ENCODE data around the gene HEMGN.
"Not testable (repeated sequence)": the region's sequence is repeated elsewhere in the genome, so short reads cannot be mapped to it uniquely, and the experiment has no call there.

The HEMGN gene

DNA sequence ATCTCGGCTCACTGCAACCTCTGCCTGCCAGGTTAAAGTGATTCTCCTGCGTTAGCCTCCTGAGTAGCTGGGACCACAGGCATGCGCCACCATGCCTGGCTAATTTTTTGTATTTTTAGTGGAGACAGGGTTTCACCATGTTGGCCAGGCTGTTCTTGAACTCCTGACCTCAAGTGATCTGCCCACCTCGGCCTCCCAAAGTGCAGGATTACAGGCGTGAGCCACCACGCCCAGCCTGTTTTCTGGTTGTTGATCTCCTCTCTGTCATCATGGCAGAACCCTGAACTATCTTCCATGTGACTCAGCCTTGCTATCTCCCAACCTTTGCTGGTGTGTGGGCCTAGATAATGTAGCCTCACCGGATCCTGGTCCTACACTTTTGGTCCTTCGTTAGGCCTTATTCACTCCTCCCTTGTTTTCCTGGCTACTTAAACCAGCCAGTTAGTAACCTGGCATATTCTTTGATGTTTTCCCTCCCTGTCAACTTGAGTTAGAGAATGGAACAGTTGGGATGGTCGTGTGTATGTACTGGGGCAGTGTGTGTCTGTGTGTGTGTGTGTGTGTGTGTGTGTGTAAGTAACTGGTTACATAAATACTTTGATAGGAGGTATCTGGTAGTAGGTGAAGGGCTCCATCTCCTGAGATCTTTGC is 22.8 kb upstream of the HEMGN start:
- H3K27ac ChIP-seq (ENCODE audit: low read depth, low read length); H3K9ac ChIP-seq (ENCODE audit: low read length); H3K4me3 ChIP-seq (ENCODE audit: low read length); H3K36me3 ChIP-seq (ENCODE audit: control insufficient read depth, insufficient read depth, low read length); H3K4me1 ChIP-seq (ENCODE audit: control insufficient read depth, insufficient read depth, low read length); H3K27me3 ChIP-seq (ENCODE audit: control insufficient read depth, insufficient read depth, low read length): not testable (repeated sequence)

DNA sequence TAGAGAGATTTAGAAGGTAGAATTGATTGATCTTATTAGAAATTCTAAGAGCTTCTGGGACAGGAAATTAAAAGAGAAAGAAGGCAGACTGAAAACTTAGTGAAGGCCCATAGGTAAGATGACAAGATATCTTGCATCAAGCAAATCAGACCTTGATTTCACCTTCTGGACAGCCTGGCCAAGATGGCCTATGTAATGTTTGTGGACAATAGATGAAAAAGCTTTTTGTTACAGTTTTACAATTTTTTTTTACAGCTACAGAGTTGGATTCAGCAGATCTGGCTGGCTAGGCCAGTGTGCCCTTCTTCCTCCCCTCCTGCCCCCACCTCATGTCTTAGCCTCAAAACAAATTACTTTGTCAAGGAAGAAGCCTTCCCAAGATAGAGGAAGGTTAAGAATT is 21.6 kb upstream of the HEMGN start:
- Histone ChIP-seq H3K9ac (ENCODE audit: low read length) (no peak overlapping the region), H3K27ac (ENCODE audit: low read depth, low read length) (no peak overlapping the region), H3K36me3 (ENCODE audit: control insufficient read depth, insufficient read depth, low read length) (no peaks in the 10 kb centered on the region), H3K27me3 (ENCODE audit: control insufficient read depth, insufficient read depth, low read length) (no peaks in the 10 kb centered on the region), H3K4me1 (ENCODE audit: control insufficient read depth, insufficient read depth, low read length) (no peaks in the 10 kb centered on the region), H3K4me3 (ENCODE audit: low read length) (no peak overlapping the region)

DNA sequence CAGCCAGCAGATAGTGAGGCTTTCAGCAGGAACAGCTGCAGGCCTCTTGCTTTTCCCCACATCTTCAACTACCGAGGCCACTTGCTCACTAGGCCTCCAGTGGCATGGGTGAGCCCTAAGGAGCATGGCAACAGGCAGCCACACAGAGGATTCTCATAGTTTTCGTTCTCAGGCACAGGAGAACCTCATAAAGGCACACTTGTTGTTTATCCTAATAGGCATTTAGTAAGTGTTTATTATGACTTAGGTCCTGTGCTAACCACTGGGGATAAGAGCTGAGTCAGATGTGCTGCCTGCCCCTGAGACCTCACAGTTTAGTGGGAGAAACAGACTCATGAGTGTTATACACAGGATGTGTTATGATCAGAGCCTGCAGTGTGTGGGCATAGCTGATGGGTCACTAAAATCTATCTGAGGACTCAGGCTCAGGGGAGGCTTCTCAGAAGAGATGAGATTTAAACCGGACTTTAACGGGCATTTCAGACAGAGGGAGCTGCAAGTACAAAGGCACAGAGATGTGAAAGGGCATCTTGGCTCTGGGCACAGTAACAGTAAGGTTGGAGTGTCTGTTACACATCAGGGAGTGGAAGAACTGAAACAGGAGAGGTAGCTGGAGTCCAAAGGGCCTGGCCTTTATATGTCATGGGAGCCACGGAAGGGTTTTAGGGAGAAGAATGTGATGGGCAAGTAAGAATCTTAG is 21.0 kb upstream of the HEMGN start:
- Histone ChIP-seq H3K27ac (ENCODE audit: low read depth, low read length) (no peak overlapping the region), H3K27me3 (ENCODE audit: control insufficient read depth, insufficient read depth, low read length) (no peaks in the 10 kb centered on the region), H3K9ac (ENCODE audit: low read length) (no peak overlapping the region), H3K4me3 (ENCODE audit: low read length) (no peak overlapping the region), H3K4me1 (ENCODE audit: control insufficient read depth, insufficient read depth, low read length) (no peaks in the 10 kb centered on the region), H3K36me3 (ENCODE audit: control insufficient read depth, insufficient read depth, low read length) (no peaks in the 10 kb centered on the region)

DNA sequence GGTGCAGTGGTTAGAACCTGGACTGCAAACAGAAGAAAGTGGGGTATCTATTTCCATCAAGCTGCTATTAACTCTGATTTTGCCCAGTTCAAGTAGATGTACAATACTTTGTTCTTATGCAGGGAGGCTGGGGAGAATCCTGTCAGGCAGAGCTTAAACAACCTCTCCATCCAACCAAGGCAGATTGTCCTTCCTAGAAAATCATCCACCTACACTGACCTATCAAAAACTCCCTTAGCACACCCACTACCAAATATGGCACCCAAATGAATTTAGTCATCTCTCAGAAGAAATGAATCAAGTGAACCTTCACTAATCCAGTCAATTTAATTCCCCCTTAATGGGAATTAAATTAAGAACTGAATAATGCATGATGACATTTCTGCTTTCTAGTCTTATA is 18.4 kb upstream of the HEMGN start:
- Histone ChIP-seq H3K4me1 (ENCODE audit: control insufficient read depth, insufficient read depth, low read length) (no peaks in the 10 kb centered on the region), H3K9ac (ENCODE audit: low read length) (no peak overlapping the region), H3K27me3 (ENCODE audit: control insufficient read depth, insufficient read depth, low read length) (no peaks in the 10 kb centered on the region), H3K4me3 (ENCODE audit: low read length) (no peak overlapping the region), H3K27ac (ENCODE audit: low read depth, low read length) (no peak overlapping the region), H3K36me3 (ENCODE audit: control insufficient read depth, insufficient read depth, low read length) (no peaks in the 10 kb centered on the region)

DNA sequence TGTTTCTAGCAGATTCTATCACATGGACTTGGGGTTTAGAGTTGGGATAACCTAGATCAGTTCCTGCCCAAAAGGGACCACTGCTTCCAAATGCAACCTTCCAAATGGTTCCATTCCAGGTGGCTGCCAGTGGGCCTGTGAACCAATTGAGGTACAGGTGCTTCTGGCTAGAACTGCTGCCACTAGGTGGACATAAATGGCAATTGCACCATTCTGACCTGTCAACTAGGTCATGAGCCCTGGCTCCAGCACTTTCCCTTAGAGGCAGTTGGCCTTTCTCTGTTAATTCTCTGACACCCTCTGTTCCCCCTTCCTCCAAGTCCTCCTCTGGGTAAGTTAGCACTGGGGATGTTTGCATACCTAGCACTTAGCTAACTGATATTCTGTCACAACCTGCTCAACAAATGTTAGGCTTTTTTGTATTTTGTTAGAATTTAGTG is 16.6 kb upstream of the HEMGN start:
- H3K36me3 ChIP-seq (ENCODE audit: control insufficient read depth, insufficient read depth, low read length): no peaks in the 10 kb centered on the region
- no peak overlapping the region for H3K4me3 ChIP-seq (ENCODE audit: low read length)
- H3K4me1 ChIP-seq (ENCODE audit: control insufficient read depth, insufficient read depth, low read length): no peaks in the 10 kb centered on the region
- no peak overlapping the region for H3K27ac ChIP-seq (ENCODE audit: low read depth, low read length)
- no peak overlapping the region for H3K9ac ChIP-seq (ENCODE audit: low read length)
- no peaks in the 10 kb centered on the region for H3K27me3 ChIP-seq (ENCODE audit: control insufficient read depth, insufficient read depth, low read length)

DNA sequence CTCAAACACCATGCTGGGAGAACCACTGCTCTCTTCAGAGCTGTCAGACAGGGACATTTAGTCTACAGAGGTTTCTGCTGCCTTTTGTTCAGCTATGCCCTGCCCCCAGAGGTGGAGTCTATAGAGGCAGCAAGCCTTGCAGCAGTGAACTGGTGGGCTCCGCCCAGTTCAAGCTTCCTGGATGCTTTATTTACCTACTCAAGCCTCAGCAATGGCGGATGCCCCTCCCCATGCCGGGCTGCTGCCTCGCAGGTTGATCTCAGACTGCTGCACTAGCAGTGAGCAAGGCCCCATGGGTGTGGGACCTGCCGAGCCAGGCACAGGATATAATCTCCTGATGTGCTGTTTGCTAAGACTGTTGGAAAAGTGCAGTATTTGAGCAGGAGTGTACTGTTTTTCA is 12.9 kb upstream of the HEMGN start:
- H3K4me1 ChIP-seq (ENCODE audit: control insufficient read depth, insufficient read depth, low read length); H3K9ac ChIP-seq (ENCODE audit: low read length); H3K27ac ChIP-seq (ENCODE audit: low read depth, low read length); H3K27me3 ChIP-seq (ENCODE audit: control insufficient read depth, insufficient read depth, low read length); H3K4me3 ChIP-seq (ENCODE audit: low read length); H3K36me3 ChIP-seq (ENCODE audit: control insufficient read depth, insufficient read depth, low read length): not testable (repeated sequence)

DNA sequence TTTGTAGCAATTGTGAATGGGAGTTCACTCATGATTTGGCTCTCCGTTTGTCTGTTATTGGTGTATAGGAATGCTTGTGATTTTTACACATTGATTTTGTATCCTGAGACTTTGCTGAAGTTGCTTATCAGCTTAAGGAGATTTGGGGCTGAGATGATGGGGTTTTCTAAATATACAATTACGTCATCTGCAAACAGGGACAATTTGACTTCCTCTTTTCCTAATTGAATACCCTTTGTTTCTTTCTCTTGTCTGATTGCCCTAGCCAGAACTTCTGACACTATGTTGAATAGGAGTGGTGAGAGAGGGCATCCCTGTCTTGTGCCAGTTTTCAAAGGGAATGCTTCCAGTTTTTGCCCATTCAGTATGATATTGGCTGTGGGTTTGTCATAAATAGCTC is 9.1 kb upstream of the HEMGN start:
- not testable (repeated sequence) for H3K4me3 ChIP-seq (ENCODE audit: low read length); H3K4me1 ChIP-seq (ENCODE audit: control insufficient read depth, insufficient read depth, low read length); H3K27ac ChIP-seq (ENCODE audit: low read depth, low read length); H3K36me3 ChIP-seq (ENCODE audit: control insufficient read depth, insufficient read depth, low read length); H3K9ac ChIP-seq (ENCODE audit: low read length); H3K27me3 ChIP-seq (ENCODE audit: control insufficient read depth, insufficient read depth, low read length)

DNA sequence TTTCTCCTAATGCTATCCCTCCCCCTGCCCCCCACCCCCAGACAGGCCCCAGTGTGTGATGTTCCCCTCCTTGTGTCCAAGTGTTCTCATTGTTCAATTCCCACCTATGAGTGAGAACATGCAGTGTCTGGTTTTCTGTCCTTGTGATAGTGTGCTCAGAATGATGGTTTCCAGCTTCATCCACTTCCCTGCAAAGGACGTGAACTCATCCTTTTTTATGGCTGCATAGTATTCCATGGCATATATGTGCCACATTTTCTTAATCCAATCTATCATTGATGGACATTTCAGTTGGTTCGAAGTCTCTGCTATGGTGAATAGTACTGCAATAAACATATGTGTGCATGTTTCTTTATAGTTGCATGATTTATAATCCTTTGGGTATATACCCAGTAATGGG is 7.5 kb upstream of the HEMGN start:
- not testable (repeated sequence) for H3K27ac ChIP-seq (ENCODE audit: low read depth, low read length); H3K27me3 ChIP-seq (ENCODE audit: control insufficient read depth, insufficient read depth, low read length); H3K9ac ChIP-seq (ENCODE audit: low read length); H3K4me3 ChIP-seq (ENCODE audit: low read length); H3K36me3 ChIP-seq (ENCODE audit: control insufficient read depth, insufficient read depth, low read length); H3K4me1 ChIP-seq (ENCODE audit: control insufficient read depth, insufficient read depth, low read length)

DNA sequence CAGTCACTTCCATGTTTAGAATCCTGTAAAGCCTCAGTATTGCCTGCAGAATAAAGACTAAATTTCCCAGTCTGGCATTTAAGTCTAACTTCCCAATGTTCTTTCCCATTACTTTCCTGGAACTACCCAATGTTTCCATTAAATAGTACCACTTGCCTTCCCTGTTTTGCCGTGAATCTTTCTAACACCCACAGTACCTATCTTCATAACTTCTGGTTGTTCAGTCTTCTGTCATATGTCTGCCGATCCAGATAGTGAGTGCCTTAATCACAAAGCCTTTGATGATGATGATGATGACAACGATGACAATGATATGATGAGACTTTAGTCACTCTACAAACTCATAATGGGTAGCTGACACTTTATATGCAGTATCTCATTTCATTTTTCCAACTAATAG is 6.6 kb upstream of the HEMGN start:
- Histone ChIP-seq H3K27me3 (ENCODE audit: control insufficient read depth, insufficient read depth, low read length) (no peaks in the 10 kb centered on the region), H3K4me3 (ENCODE audit: low read length) (no peak overlapping the region), H3K36me3 (ENCODE audit: control insufficient read depth, insufficient read depth, low read length) (no peaks in the 10 kb centered on the region), H3K9ac (ENCODE audit: low read length) (no peak overlapping the region), H3K27ac (ENCODE audit: low read depth, low read length) (no peak overlapping the region), H3K4me1 (ENCODE audit: control insufficient read depth, insufficient read depth, low read length) (no peaks in the 10 kb centered on the region)

DNA sequence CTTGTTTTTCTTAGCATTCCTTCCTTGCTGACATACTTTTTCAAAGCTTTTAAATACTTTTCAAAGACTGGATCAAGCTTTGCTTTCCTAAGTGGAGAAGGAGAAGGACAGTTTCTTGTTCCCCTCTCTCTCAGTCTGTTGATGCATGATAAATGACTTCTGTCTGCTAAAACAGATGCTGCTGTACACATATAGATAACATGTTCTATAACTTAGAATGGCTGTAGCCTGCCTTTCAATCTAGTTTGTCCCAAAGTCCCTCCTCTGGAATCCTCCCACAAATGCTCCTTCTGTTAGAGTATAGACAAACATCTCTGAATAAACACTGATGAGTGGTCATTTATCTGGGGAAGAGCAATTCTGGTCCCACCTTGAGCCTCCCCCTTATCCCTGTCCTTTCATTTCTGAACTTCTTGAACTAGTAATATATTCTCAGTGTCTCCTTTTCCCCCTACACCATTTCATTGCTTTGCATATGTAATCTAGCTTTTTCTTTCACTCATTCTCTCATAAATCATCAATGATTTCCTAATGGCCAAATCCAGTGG is 5.4 kb upstream of the HEMGN start:
- Histone ChIP-seq H3K36me3 (ENCODE audit: control insufficient read depth, insufficient read depth, low read length) (no peaks in the 10 kb centered on the region), H3K27ac (ENCODE audit: low read depth, low read length) (no peak overlapping the region), H3K9ac (ENCODE audit: low read length) (no peak overlapping the region), H3K4me1 (ENCODE audit: control insufficient read depth, insufficient read depth, low read length) (no peaks in the 10 kb centered on the region), H3K4me3 (ENCODE audit: low read length) (no peak overlapping the region), H3K27me3 (ENCODE audit: control insufficient read depth, insufficient read depth, low read length) (no peaks in the 10 kb centered on the region)

DNA sequence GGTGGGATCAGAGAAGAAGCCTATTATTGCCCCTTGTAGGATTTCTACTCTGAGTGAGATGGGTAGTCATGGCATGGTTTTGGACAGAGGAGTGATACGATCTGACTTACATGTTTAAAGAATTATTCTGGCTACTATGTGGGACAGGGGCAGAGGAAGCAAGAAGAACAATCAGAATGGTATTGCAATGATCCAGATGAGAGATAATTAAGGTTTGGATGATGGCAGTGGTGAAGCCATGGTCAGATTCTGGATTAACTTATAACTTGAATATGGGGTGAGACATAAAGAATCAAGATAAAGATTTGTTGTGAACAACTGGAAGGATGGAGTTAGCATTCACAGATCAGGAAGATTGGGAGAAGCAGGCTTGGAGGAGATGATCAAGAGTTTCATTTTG is 3.4 kb upstream of the HEMGN start:
- Histone ChIP-seq H3K27ac (ENCODE audit: low read depth, low read length) (no peak overlapping the region), H3K36me3 (ENCODE audit: control insufficient read depth, insufficient read depth, low read length) (no peaks in the 10 kb centered on the region), H3K4me1 (ENCODE audit: control insufficient read depth, insufficient read depth, low read length) (no peaks in the 10 kb centered on the region), H3K9ac (ENCODE audit: low read length) (no peak overlapping the region), H3K4me3 (ENCODE audit: low read length) (no peak overlapping the region), H3K27me3 (ENCODE audit: control insufficient read depth, insufficient read depth, low read length) (no peaks in the 10 kb centered on the region)

DNA sequence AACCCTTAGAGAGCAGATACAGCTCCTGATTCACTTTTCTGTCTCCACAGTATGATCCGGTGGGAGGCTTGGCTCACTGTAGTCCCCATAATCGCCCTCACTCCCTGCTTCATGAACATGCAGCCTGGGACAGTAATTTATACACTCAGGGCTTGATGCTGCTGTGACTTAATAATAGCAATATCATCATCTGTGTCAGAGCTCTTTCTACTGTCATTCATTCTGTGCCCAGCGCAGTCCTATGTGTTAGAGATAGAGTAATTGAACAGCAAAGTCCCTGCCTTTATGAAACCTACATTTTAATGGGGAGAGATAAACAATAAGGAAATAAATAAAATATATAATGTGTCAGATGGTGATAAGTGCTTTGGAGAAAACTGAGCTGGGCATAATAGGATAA is 2.8 kb upstream of the HEMGN start:
- H3K27me3 ChIP-seq (ENCODE audit: control insufficient read depth, insufficient read depth, low read length): no peaks in the 10 kb centered on the region
- no peaks in the 10 kb centered on the region for H3K36me3 ChIP-seq (ENCODE audit: control insufficient read depth, insufficient read depth, low read length)
- no peak overlapping the region for H3K9ac ChIP-seq (ENCODE audit: low read length)
- no peak overlapping the region for H3K27ac ChIP-seq (ENCODE audit: low read depth, low read length)
- no peak overlapping the region for H3K4me3 ChIP-seq (ENCODE audit: low read length)
- H3K4me1 ChIP-seq (ENCODE audit: control insufficient read depth, insufficient read depth, low read length): no peaks in the 10 kb centered on the region

DNA sequence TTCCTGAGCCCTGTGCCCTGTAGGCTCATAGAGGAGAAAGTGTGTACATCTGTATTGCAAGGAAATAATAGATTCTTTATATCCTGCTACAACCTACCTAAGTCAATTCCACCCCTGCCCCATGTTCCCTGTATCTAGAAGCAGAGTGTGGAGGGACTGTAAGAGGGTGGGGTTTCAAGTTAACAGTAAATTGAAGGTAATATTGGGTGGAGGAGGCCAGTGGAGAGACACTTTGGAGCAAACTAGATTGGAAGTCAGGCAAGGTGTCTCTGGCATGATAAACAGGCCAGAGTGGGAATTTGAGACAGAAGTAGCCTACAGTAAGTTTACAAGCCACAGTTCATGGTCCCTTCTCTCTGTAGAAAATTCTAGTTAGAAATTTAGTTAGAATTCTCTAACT is 2.3 kb upstream of the HEMGN start:
- no peaks in the 10 kb centered on the region for H3K27me3 ChIP-seq (ENCODE audit: control insufficient read depth, insufficient read depth, low read length)
- no peak overlapping the region for H3K4me3 ChIP-seq (ENCODE audit: low read length)
- H3K27ac ChIP-seq (ENCODE audit: low read depth, low read length): no peak overlapping the region
- H3K4me1 ChIP-seq (ENCODE audit: control insufficient read depth, insufficient read depth, low read length): no peaks in the 10 kb centered on the region
- no peak overlapping the region for H3K9ac ChIP-seq (ENCODE audit: low read length)
- no peaks in the 10 kb centered on the region for H3K36me3 ChIP-seq (ENCODE audit: control insufficient read depth, insufficient read depth, low read length)

Measured in rectal smooth muscle tissue (tissue), 1 donor.